GM23248 (cell line): ENCODE measurements around the gene TDRD7. TPM values are rescaled to one million over a fixed set of nuclear protein-coding genes. Genes with fewer than 3 reads are reported as not detected.
"Not testable (repeated sequence)": the region's sequence is repeated elsewhere in the genome, so short reads cannot be mapped to it uniquely, and the experiment has no call there.

Source experiments
- DNase-seq: peaks from one replicate; pipeline ENCODE4 v3.0.0-alpha.2; 2015
- H2AFZ ChIP-seq: fragments of 200-600 bp; sonication (generic); 2 replicates; pipeline ENCODE4 v1.6.1; 2016; ENCODE audit warnings: antibody characterized with exemption
- H3F3A ChIP-seq: fragments of 200-600 bp; sonication (generic); 2 replicates; pipeline ENCODE4 v1.6.1; 2016; ENCODE audit warnings: mild to moderate bottlenecking, antibody characterized with exemption, mixed run types; ENCODE audit not compliant: insufficient read depth
- H3K27ac ChIP-seq: fragments of 200-600 bp; sonication (generic); 2 replicates; pipeline ENCODE4 v1.5.1; 2016; ENCODE audit warnings: mild to moderate bottlenecking
- H3K27me3 ChIP-seq: fragments of 200-600 bp; sonication (generic); replicated peaks from 2 replicates; pipeline ENCODE4 v1.6.1; 2016; ENCODE audit warnings: mild to moderate bottlenecking; ENCODE audit not compliant: insufficient read depth
- H3K36me3 ChIP-seq: fragments of 200-600 bp; sonication (generic); 2 replicates; pipeline ENCODE4 v1.6.1; 2016; ENCODE audit warnings: low read depth, mild to moderate bottlenecking
- H3K4me1 ChIP-seq: fragments of 200-600 bp; sonication (generic); 2 replicates; pipeline ENCODE4 v1.6.1; 2016; ENCODE audit warnings: mild to moderate bottlenecking; ENCODE audit not compliant: insufficient read depth
- H3K4me2 ChIP-seq: fragments of 200-600 bp; sonication (generic); one replicate; pipeline ENCODE4 v1.6.1; 2016; ENCODE audit warnings: mild to moderate bottlenecking; ENCODE audit not compliant: unreplicated experiment
- H3K4me3 ChIP-seq: fragments of 200-600 bp; sonication (generic); 2 replicates; pipeline ENCODE4 v1.5.1; 2016; ENCODE audit warnings: mild to moderate bottlenecking
- H3K79me2 ChIP-seq: fragments of 200-600 bp; sonication (generic); 2 replicates; pipeline ENCODE4 v1.6.1; 2016; ENCODE audit warnings: mild to moderate bottlenecking; ENCODE audit not compliant: insufficient read depth
- H3K9ac ChIP-seq: fragments of 200-600 bp; sonication (generic); 2 replicates; pipeline ENCODE4 v1.6.1; 2016; ENCODE audit warnings: mild to moderate bottlenecking
- H3K9me2 ChIP-seq: fragments of 200-600 bp; sonication (generic); 2 replicates; pipeline ENCODE4 v1.6.1; 2016; ENCODE audit warnings: mixed run types, mild to moderate bottlenecking, moderate library complexity; ENCODE audit not compliant: insufficient read depth
- H3K9me3 ChIP-seq: fragments of 200-600 bp; sonication (generic); one replicate; pipeline ENCODE4 v1.6.1; 2017; ENCODE audit warnings: low read depth
- H4K20me1 ChIP-seq: fragments of 200-600 bp; sonication (generic); 2 replicates; pipeline ENCODE4 v1.6.0; 2016; ENCODE audit not compliant: insufficient read depth
- EZH2 ChIP-seq: fragments of 200-600 bp; sonication (generic); IDR thresholded peaks from 2 replicates; pipeline ENCODE4 v1.6.1; 2018; ENCODE audit warnings: antibody characterized with exemption, mild to moderate bottlenecking; ENCODE audit not compliant: insufficient read depth, poor library complexity, severe bottlenecking
- EZH2phosphoT487 ChIP-seq: fragments of 200-600 bp; sonication (generic); IDR thresholded peaks from 2 replicates; pipeline ENCODE4 v1.6.1; 2018; ENCODE audit warnings: antibody characterized with exemption, moderate library complexity, mild to moderate bottlenecking, low read depth; ENCODE audit not compliant: insufficient read depth
- WGBS, 2 experiments: methylation state at CpG; one replicate each; pipeline ENCODE4 v1.1.6; 2015 to 2017; ENCODE audit warnings: low lambda C conversion rate in 2 of 2, low coverage in 1 of 2; ENCODE audit errors: missing lambda C conversion rate in 2 of 2; 5-methylcytosine and 5-hydroxymethylcytosine counted together
- in situ Hi-C: fragments of 300-500 bp; cut with MboI; formaldehyde crosslinking; loops from 2 replicates; pipeline ENCODE4 v1.15.0; 2020
- polyA plus RNA-seq: library from polyadenylated mRNA; unstranded; fragments of >200 nt; fragmentation: Nextera tagmentation; extraction: Ambion mirVana; gene quantifications from 2 replicates; pipeline ENCODE4 v1.2.1, GENCODE V29; 2016
- total RNA-seq: library from RNA; depleted of rRNA; stranded (reverse); fragments of >200 nt; shearing (Covaris generic); gene quantifications from 2 replicates; pipeline ENCODE4 v1.2.3, GENCODE V29; 2014

TDRD7 gene
- total and polyA plus RNA-seq, 2 experiments from 2014 or later: 4.9 to 6.6 TPM

DNA sequence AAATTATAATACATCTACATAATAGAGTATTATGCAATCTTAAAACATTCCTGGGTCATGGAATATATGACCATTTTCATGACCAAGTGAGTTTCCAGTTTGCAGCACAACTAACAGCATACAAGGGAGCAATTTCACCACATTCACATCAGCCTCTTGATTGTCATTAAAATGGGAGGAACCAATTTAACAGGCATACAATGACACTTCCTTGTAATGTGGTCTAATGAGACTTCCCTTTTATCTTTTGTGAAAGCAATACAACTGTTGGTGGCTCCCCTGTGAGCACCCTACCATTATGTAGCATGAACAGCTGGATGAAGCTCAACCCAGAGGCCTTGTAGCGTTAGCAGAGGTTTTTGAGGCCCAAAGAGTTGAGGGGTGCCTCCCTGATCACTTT lies 76.0 kb downstream of the TDRD7 start:
- no peak overlapping the region for H3K4me2 ChIP-seq
- WGBS, 2 experiments: 50 to 53% methylated on average over 1 of the region's 1 CpG
- no peaks in the 10 kb centered on the region for H3K9me3 ChIP-seq
- no peaks in the 10 kb centered on the region for H3K79me2 ChIP-seq
- TF ChIP-seq EZH2 (no peak), EZH2phosphoT487 (no peak)
- no peaks in the 10 kb centered on the region for H4K20me1 ChIP-seq
- H3K27ac ChIP-seq: no peak overlapping the region
- no peaks in the 10 kb centered on the region; the same call in 1 of the 2 replicates for H3K36me3 ChIP-seq
- H2AFZ ChIP-seq: no peak overlapping the region
- H3K4me3 ChIP-seq: no peak overlapping the region
- H3K4me1 ChIP-seq: no peaks in the 10 kb centered on the region
- no peak for DNase-seq
- no peaks in the 10 kb centered on the region for H3K27me3 ChIP-seq
- in situ Hi-C loops: no loop called here
- H3K9ac ChIP-seq: no peak overlapping the region
- no peaks in the 10 kb centered on the region for H3K9me2 ChIP-seq
- H3F3A ChIP-seq: no peaks in the 10 kb centered on the region

DNA sequence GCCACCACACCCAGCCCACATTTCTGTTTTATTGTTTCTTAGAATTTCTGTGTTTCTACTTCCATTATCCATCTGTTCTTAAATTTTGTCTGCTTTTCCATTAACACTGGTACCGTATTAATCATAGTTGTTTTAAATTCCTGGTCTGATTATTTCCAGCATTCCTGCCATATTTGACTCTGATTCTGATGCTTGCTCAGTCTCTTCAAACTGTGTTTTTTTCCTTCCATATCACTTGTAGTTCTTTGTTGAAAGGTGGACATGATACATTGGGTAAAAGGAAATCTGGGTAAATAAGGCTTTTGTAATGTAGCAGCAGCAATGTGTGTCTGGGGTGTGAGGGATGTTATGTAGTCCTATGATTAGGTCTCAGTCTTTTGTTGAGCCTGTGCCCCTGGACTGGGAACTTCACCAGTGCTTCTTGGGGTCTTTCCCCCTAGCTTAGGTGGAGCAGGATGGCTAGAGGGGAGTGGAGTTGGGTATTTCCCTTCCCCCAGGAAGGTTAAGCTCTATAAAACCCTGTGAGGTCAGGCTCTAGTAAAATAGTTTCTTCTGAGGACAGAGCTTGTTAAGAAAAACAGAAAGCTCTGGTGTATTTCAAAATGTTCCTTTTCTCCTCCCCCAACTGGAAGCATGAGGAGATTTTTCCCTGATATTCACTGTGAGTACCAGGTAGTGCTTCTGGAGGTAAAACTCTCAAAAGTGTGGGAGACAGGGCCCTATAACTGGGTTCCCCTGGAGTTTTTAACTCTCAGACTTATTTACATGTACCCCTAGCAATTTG lies 79.5 kb downstream of the TDRD7 start:
- Histone ChIP-seq H4K20me1 (no peaks in the 10 kb centered on the region), H3K9me2 (no peaks in the 10 kb centered on the region), H3K4me3 (no peak overlapping the region), H3K36me3 (no peaks in the 10 kb centered on the region; the same call in 1 of the 2 replicates), H3K27ac (no peak overlapping the region), H3K79me2 (no peaks in the 10 kb centered on the region), H2AFZ (no peak overlapping the region), H3K27me3 (no peaks in the 10 kb centered on the region), H3K9ac (no peak overlapping the region), H3K4me2 (no peak overlapping the region), H3K9me3 (no peaks in the 10 kb centered on the region), H3F3A (no peaks in the 10 kb centered on the region), H3K4me1 (no peaks in the 10 kb centered on the region)
- no peak for DNase-seq
- WGBS, 2 experiments: 97% methylated on average over 1 of the region's 1 CpG
- in situ Hi-C loops: no loop called here
- TF ChIP-seq EZH2 (no peak), EZH2phosphoT487 (no peak)

DNA sequence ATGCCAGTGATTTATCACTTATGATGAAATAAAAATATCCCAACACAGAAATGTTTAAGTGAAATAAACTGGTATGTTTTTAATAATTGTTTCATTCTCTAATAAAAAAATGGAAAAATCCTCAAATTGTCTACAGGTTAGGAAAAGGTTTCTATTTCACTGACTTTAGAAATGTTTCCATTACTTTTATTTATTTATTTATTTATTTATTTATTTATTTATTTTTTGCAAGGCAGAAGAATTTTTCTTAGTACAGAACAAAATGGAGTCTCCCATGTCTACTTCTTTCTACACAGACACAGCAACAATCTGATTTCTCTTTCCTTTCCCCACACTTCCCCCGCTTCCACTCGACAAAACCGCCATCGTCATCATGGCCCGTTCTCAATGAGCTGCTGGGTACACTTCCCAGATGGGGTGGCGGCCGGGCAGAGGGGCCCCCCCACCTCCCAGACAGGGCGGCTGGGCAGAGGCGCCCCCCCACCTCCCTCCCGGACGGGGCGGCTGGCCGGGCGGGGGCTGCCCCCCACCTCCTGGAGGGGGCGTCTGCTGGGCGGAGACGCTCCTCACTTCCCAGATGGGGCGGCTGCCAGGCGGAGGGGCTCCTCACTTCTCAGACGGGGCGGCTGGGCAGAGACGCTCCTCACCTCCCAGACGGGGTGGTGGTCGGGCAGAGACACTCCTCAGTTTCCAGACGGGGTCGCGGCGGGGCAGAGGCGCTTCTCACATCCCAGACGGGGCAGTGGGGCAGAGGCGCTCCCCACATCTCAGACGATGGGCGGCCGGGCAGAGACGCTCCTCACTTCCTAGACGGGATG lies 85.9 kb downstream of the TDRD7 start:
- H3K9me2 ChIP-seq, in situ Hi-C loops, H3K27ac ChIP-seq, H3K79me2 ChIP-seq, H3K4me2 ChIP-seq, H4K20me1 ChIP-seq, DNase-seq, H2AFZ ChIP-seq, H3K4me1 ChIP-seq, H3K36me3 ChIP-seq, H3K9me3 ChIP-seq, H3K4me3 ChIP-seq, H3F3A ChIP-seq, H3K9ac ChIP-seq: not testable (repeated sequence)
- H3K27me3 ChIP-seq: peaks cover 29% of the 10 kb centered on the region
- WGBS, 2 experiments: 83 to 96% methylated on average over 3 to 30 of the region's 36 CpGs

DNA sequence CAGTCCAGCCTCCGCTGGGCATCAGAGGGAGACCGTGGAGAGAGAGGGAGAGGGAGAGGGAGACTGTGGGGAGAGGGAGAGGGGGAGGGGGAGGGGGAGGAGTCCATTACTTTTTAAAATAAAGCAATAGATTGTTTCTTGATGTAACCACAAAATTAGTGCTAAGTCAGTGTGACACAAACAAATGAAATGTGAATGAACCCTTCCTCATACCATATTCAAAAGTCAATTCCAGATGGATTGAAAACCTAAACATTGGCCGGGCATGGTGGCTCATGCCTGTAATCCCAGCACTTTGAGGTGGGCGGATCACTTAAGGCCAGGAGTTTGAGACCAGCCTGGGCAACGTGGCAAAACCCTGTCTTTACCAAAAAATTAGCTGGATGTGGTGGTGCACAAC lies 87.0 kb downstream of the TDRD7 start:
- H4K20me1 ChIP-seq, in situ Hi-C loops, H3K4me3 ChIP-seq, H3K4me1 ChIP-seq, H3K9me2 ChIP-seq, H3F3A ChIP-seq, H3K9me3 ChIP-seq, DNase-seq, H2AFZ ChIP-seq, H3K4me2 ChIP-seq, H3K27ac ChIP-seq, H3K9ac ChIP-seq, H3K36me3 ChIP-seq, H3K79me2 ChIP-seq: not testable (repeated sequence)
- 65 to 73% methylated on average over 5 of the region's 5 CpGs for WGBS, 2 experiments
- peaks cover 40% of the 10 kb centered on the region for H3K27me3 ChIP-seq
